Body of pancreas (tissue), 4 donors: ENCODE measurements around the gene FXR2. TPM values are rescaled to one million over a fixed set of nuclear protein-coding genes. Genes with fewer than 3 reads are reported as not detected.
A peak's percentile ranks its signal among the peaks of the same experiment; 100 is the strongest.

Experiments used
- ATAC-seq: fragments of 150-250 bp; one replicate; pipeline ENCODE4 v1.9.1; 2016
- DNase-seq, 4 donors: peaks; one replicate each; pipeline ENCODE4 v3.0.0-alpha.2; 2019
- H3K27ac ChIP-seq, 4 donors: fragments of 200-600 bp; sonication (generic); 1 replicate in 3 of 4; 2 replicates in 1 of 4; pipeline versions ENCODE4 v1.5.1 to v1.6.1; 2016 to 2019; ENCODE audit warnings: mild to moderate bottlenecking in 1 of 4, mixed read lengths in 1 of 4, moderate library complexity in 1 of 4
- H3K27me3 ChIP-seq, 2 donors: fragments of 200-600 bp; sonication (generic); one replicate each; pipeline ENCODE4 v1.6.0; 2016; ENCODE audit warnings: mild to moderate bottlenecking in 1 of 2
- H3K36me3 ChIP-seq, 2 donors: fragments of 200-600 bp; sonication (generic); replicated peaks in 1 of 2; 2 replicates each; pipeline ENCODE4 v1.5.1; 2016; ENCODE audit warnings: low read depth in 2 of 2; ENCODE audit not compliant: insufficient read depth in 1 of 2
- H3K4me1 ChIP-seq: fragments of 200-600 bp; sonication (generic); one replicate; pipeline ENCODE4 v1.6.0; 2016
- H3K4me3 ChIP-seq, 2 donors: fragments of 200-600 bp; sonication (generic); 1 replicate in 1 of 2; 2 replicates in 1 of 2; pipeline ENCODE4 v1.5.1; 2016 to 2019
- H3K9me3 ChIP-seq, 3 donors: fragments of 200-600 bp; sonication (generic); 1 replicate in 2 of 3; 2 replicates in 1 of 3; pipeline ENCODE4 v1.5.1; 2016
- CTCF ChIP-seq, 7 experiments: fragments of 450-650 bp in 4 of 7; fragments of 200-600 bp in 3 of 7; sonication (generic) in 3 of 7; IDR thresholded peaks; one replicate each; pipeline ENCODE4 v1.5.1; 2016 to 2019; ENCODE audit warnings: antibody characterized with exemption in 7 of 7
- POLR2A ChIP-seq, 3 donors: fragments of 450-650 bp; IDR thresholded peaks; one replicate each; pipeline ENCODE4 v1.6.1; 2016; ENCODE audit warnings: antibody characterized with exemption in 3 of 3, mild to moderate bottlenecking in 2 of 3
- WGBS, 2 donors: methylation state at CpG; one replicate each; pipeline ENCODE4 v1.1.5; 2017; 5-methylcytosine and 5-hydroxymethylcytosine counted together
- intact Hi-C: fragments of 100-400 bp; cut with DNase I; formaldehyde crosslinking; loops from one replicate; pipeline ENCODE4 v1.15.1; 2023
- total RNA-seq, 2 donors: library from RNA; depleted of rRNA; stranded (reverse); fragments of >200 nt; gene quantifications; one replicate each; pipeline ENCODE4 v1.1.0, GENCODE V29; 2016

Gene FXR2
- total RNA-seq, 2 donors from 2014 or later: 10.2 to 10.9 TPM

GRCh38 chr17:7631398-7632380, 17.0 kb upstream of the FXR2 start:
- 43 to 63% methylated on average over 3 to 11 of the region's 11 CpGs for WGBS, 2 donors
- TF ChIP-seq POLR2A (IDR thresholded peaks at IDR 0.05) (no peak), CTCF (IDR thresholded peaks at IDR 0.05) (no peak)
- intact Hi-C loops: no loop called here
- no peaks in the 10 kb centered on the region for H3K36me3 ChIP-seq
- H3K4me1 ChIP-seq: peaks cover 23% of the 10 kb centered on the region
- H3K27ac ChIP-seq: no peak overlapping the region
- no peaks in the 10 kb centered on the region for H3K27me3 ChIP-seq
- DNase-seq: peak in 1 of 4 donors; percentile 23
- no peaks in the 10 kb centered on the region for H3K9me3 ChIP-seq
- H3K4me3 ChIP-seq: no peak overlapping the region
- ATAC-seq: no peak

- no peak for TF ChIP-seq CTCF (IDR thresholded peaks at IDR 0.05)
- TF ChIP-seq POLR2A (IDR thresholded peaks at IDR 0.05): no peak
Measured at GRCh38 chr17:7629939-7630571, 15.4 kb upstream of the FXR2 start, which contains the start of gene SHBG. TSS of gene SHBG (plus strand) at chr17:7630135. CDS start at chr17:7630173, 38 bp downstream.

GRCh38 chr17:7627250-7628121, 12.8 kb upstream of the FXR2 start, which contains the start of gene SAT2:
TSS of gene SAT2 (minus strand) at chr17:7627821. CDS start at chr17:7627635, 186 bp downstream.
- peak within 1 kb of the TSS; percentile 94 to 97 (median 96) for H3K27ac ChIP-seq
- TF ChIP-seq CTCF (IDR thresholded peaks at IDR 0.05) (no peak), POLR2A (IDR thresholded peaks at IDR 0.05) (peak; percentile 73 to 93 (median 91))
- no peaks in the 10 kb centered on the region for H3K27me3 ChIP-seq
- DNase-seq (peak; percentile 92 to 97 (median 95)), ATAC-seq (peak; percentile 98)
- intact Hi-C loops: no loop called here
- peak within 1 kb of the TSS; percentile 57 to 65 for H3K4me3 ChIP-seq
- 0 to 1% methylated on average over 14 to 54 of the region's 54 CpGs for WGBS, 2 donors
- H3K36me3 ChIP-seq: no peaks in the 10 kb centered on the region
- H3K9me3 ChIP-seq: no peaks in the 10 kb centered on the region
- peaks cover 26% of the 10 kb centered on the region for H3K4me1 ChIP-seq

More at GRCh38 chr17:7629939-7630571, 15.4 kb upstream of the FXR2 start, which contains the start of gene SHBG:
- Histone ChIP-seq H3K9me3 (no peaks in the 10 kb centered on the region), H3K4me3 (no peak within 1 kb of the TSS), H3K27ac (no peak within 1 kb of the TSS), H3K27me3 (no peaks in the 10 kb centered on the region), H3K36me3 (no peaks in the 10 kb centered on the region), H3K4me1 (peaks cover 35% of the 10 kb centered on the region)
- no peak for ATAC-seq
- 73 to 79% methylated on average over 13 of the region's 13 CpGs for WGBS, 2 donors
- no peak for DNase-seq
- intact Hi-C loops: no loop called here

GRCh38 chr17:7626956-7627249, 12.2 kb upstream of the FXR2 start:
- Histone ChIP-seq H3K27ac (peak overlapping the region; percentile 94 to 97 (median 96)), H3K36me3 (no peaks in the 10 kb centered on the region), H3K4me3 (peak overlapping the region; percentile 57 to 65), H3K9me3 (no peaks in the 10 kb centered on the region), H3K4me1 (peaks cover 20% of the 10 kb centered on the region), H3K27me3 (no peaks in the 10 kb centered on the region)
- ATAC-seq: no peak
- intact Hi-C loops: no loop called here
- WGBS, 2 donors: 4% methylated on average over 5 to 6 of the region's 6 CpGs
- no peak for DNase-seq
- TF ChIP-seq CTCF (IDR thresholded peaks at IDR 0.05) (no peak), POLR2A (IDR thresholded peaks at IDR 0.05) (no peak)
